ENCODE measurements around the gene GPX4.
A peak's percentile ranks its signal among the peaks of the same experiment; 100 is the strongest.

GPX4 gene

DNA sequence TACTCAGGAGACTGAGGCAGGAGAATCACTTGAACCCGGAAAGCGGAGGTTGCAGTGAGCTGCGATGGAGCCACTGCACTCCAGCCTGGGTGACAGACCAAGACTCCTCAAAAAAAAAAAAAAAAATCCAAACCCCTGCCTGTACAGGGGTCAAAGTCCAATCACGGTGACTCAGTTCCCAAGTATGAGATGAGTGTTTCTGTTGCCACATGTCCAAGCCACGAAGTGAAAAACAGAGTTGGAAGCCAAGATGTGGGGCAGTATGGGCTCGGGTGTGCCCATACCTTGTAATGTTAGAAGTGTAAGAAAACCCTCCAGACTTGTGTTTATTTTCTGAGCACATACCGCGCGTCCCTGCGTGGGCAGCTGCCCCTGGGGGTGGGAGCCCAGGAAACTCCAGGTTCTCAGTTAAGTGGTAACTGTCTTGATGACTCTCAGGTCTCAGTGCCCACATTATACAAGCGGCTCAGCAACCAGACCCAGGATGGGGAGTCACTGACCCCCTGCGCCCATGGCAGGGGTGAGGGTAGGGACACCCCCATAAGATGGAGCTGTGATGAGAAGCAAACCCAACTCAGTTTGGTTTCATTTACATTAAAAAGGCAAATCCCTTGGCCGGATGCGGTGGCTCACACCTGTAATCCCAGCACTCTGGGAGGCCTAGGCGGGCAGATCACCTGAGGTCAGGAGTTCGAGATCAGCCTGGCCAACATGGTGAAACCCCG lies 1.2 kb upstream of the GPX4 start:
- DNase-seq (ENCODE audit: low read depth), result no peak

DNA sequence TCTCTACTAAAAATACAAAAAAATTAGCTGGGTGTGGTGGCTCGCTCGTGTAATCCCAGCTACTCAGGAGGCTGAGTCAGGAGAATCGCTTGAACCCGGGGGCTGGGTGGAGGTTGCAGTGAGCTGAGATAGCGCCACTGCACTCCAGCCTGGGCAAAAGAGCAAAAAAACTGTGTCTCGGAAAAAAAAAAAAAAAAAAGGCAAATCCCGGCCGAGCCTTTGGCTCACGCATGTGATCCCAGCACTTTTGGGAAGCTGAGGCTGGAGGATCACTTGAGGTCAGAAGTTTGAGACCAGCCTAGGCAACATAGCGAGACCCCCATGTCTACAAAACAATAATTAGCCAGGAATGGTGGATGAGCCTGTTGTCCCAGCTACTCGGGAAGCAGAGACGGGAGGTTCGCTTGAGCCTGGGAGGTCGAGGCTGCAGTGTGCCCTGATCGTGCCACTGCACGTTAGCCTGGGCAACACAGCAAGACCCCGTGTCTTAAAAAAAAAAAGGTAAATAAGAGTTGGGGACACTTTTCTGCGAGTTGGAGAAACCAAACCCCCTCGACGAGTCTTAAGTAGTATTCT lies 574 bp upstream of the GPX4 start:
- no peak for DNase-seq (ENCODE audit: low read depth)

DNA sequence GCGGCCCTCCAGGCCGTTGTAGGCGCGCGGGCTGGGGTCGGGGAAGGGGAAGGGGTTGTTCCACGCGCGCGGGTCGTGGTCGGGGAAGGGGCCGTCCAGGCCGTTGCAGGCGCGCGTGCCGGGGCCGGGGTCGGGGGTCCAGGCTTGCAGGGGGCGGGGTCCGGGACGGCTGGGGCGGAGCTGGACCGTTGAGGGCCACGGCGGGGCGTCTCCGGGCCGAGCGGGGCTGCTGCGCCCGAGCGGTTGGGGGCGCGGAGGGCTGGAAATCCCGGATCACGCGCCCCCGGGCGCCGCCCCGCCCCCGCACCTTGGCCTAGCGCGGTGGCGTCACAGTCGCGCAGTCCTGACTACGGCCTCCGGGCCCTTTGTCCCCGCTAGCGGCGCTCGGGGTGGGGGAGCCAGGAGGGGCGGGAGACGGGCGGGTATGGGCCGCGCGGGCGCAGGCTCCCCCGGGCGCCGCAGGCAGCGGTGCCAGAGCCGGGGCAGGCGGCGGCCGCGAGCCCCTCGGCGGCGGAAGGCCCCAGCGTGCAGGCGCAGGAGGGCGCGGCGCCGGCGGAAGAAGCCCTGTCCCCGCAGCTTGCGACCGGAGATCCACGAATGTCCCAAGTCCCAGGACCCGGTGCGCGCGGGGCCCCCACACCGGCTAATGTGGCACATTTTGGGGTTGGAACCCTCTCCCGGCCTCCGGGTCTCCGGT lies 665 bp downstream of the GPX4 start:
- DNase-seq (ENCODE audit: low read depth), result peak; percentile 62

DNA sequence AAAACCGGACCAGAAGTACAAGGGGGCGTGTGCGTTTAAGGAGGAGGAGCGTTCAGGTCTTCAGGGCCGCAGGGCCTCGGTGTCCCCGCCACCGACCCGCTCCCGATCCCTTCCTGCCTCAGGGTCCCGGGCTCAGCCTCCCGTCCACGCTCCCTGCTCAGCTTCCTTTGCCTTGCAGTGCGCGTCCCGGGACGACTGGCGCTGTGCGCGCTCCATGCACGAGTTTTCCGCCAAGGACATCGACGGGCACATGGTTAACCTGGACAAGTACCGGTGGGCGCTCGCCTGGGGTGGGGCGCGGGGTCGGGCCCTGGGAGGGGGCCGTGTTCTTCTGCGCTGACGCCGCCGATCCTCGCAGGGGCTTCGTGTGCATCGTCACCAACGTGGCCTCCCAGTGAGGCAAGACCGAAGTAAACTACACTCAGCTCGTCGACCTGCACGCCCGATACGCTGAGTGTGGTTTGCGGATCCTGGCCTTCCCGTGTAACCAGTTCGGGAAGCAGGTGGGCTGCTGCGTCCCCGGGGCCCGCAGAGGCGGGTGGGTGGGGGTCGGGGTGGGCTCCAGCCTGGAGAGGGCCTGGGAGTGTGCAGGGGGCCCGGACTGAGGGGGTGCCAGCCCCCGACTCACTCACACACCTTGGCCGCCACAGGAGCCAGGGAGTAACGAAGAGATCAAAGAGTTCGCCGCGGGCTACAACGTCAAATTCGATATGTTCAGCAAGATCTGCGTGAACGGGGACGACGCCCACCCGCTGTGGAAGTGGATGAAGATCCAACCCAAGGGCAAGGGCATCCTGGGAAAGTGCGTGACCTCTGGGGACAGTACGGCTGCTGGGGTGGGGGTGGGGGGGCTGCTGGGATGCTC lies 1.4 kb downstream of the GPX4 start:
- no peak for DNase-seq (ENCODE audit: low read depth)

DNA sequence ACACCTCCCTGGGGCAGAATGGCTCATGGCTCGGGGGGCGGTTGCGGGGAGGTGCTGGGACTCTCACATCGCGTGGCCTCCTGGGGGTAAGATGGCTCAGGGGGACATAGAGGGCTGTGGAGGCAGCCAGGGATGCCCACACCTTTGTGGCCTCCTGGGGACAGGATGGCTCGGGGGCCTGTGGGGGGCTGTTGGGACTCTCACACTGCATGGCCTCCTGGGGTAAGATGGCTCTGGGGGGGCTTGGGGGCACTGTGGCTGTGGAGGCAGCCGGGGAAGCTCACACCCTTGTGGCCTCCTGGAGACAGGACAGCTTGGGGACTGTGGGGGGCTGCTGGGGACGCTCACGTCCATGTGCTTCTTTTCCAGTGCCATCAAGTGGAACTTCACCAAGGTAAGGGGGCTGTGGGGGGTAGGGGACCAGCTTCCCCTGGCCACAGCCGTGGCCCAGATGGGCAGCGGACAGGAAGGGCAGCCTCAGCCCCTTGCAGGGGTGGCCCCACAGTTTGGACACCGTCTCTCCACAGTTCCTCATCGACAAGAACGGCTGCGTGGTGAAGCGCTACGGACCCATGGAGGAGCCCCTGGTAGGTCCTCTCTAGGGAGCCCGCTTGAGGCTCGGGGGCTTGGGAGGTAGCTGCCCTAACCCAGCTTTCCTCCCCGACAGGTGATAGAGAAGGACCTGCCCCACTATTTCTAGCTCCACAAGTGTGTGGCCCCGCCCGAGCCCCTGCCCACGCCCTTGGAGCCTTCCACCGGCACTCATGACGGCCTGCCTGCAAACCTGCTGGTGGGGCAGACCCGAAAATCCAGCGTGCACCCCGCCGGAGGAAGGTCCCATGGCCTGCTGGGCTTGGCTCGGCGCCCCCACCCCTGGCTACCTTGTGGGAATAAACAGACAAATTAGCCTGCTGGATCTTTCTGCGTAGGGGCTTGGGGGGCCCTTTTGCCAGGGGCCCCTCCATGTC lies 2.4 kb downstream of the GPX4 start:
- DNase-seq (ENCODE audit: low read depth), result no peak

DNA sequence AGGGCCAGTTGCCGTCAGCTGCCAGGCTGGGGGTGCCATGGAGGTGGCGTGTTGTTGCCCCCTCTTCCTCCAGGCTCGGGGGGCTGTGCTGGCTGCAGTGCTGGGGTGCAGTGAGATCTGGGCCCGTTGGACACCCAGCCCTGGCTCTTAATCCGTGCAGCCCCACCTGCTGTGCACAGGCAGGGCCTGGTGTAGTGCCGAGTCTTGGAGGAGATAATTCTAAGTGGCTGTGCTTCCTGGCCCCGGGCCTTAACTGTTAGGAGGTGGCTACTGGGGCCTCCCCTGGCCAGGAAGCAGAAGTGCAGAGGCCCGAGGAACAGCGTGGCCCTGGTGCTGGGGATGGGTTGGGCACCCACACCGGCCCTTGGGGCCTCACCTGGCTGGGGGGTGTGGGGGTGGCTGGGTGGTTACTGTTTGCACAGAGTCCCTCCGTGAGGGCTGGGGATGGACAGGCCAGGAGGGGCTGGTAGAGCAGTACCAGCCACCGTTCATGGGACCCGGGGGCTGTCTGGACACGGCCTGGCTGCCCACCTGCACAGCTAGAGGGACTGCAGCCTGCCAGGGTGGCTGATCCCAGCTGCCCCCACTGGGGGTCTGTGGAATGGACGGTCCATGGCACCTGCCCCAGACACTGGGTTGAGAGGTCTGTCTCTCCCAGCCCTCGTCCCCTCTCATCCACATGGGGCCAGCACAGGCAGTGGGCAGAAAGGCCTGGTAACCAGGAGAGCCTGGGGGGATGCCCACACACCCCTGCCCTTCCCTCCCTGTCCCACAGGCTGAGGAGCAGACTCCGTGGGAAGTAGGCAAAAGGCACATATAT lies 3.3 kb downstream of the GPX4 start:
- no peak for DNase-seq (ENCODE audit: low read depth)

DNA sequence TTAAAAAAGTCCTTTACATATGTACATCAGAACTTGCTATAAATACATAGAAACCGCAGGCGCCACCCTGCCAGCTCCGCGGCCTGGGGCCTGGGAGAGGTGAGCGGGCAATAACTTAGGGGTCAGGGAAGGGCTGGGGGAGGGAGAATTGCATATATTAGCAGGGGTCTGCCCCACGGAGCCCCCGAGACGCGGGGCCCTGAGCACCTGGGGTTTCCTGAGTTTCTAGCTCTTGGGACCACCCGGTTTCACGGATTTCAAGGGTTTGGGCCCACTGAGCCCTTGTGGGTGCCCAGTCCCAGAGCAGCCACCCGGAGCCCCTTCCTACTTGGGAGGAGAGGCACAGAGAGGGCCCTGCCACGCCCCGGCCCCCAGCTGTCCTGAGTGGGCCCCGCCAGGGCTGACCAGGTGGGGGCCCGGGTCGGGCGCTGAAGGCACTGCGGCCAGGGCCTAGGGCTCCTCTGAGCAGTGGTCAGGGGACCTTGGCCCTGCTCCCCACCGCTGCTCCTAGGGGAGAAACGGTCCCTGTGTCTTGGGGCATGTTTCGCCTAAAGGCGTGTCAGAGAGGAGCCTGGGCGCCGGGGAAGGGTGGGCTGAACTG lies 4.0 kb downstream of the GPX4 start:
- DNase-seq (ENCODE audit: low read depth), result no peak

DNA sequence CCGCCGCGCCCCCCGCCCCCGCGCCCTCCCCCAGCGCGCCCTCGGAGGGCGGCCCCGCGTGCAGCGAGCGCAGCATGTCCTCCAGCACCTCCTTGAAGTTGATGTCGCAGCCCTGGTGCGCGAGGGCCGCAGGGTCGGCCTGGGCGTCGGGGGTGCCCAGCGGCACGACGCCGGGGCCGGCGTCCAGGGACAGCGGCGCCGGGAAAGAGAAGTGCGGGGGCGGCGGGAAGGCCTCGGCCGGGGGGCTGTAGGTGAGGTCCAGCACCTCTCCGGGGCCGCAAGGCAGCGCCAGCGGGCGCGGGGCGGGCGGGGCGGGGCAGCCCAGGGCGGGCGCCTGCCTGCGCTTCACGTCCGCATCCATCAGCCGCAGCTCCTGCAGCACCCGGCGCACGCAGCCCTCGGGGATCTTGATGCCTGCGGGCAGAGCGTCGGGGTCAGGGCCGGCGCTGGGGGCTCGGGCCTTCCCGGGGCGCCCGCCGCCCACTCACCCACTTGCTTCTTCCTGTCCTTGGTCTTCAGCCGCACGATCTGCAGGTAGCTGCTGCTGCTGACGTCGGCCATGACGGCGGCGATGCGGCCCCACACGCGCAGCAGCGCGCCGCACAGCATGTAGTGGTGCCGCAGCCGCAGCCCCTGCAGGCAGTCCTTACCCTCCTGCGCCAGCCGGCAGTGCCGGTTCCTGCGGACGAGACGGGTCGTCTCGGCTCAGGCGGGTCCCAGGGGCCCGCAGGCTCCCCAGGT lies 4.7 kb downstream of the GPX4 start:
- no peak for DNase-seq (ENCODE audit: low read depth)

DNA sequence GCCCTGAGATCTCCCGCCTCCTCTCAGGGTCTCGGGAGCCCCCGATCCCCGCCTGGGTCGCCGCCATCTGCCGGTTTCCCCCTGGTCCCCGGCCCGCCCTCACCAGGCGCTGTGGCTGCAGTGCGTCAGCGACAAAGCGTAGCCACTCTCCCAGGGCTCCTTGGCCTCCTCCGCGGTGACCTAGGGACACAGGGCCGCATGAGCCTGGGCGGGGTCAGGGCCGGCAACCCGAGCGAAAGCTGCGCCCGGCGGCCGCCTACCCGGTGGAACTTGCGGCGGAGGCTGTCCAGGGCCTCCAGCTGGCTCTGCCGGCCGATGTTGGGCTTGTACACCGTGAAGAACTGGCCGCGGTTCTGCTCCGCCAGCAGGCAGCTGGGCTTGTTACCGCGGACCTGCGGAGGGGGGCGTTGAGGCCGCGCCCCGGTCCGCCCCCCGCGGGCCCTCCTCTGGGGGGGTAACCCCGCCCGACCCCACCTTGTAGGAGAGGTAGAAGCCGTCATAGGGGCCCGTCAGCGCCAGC lies 5.3 kb downstream of the GPX4 start:
- no peak for DNase-seq (ENCODE audit: low read depth)

DNA sequence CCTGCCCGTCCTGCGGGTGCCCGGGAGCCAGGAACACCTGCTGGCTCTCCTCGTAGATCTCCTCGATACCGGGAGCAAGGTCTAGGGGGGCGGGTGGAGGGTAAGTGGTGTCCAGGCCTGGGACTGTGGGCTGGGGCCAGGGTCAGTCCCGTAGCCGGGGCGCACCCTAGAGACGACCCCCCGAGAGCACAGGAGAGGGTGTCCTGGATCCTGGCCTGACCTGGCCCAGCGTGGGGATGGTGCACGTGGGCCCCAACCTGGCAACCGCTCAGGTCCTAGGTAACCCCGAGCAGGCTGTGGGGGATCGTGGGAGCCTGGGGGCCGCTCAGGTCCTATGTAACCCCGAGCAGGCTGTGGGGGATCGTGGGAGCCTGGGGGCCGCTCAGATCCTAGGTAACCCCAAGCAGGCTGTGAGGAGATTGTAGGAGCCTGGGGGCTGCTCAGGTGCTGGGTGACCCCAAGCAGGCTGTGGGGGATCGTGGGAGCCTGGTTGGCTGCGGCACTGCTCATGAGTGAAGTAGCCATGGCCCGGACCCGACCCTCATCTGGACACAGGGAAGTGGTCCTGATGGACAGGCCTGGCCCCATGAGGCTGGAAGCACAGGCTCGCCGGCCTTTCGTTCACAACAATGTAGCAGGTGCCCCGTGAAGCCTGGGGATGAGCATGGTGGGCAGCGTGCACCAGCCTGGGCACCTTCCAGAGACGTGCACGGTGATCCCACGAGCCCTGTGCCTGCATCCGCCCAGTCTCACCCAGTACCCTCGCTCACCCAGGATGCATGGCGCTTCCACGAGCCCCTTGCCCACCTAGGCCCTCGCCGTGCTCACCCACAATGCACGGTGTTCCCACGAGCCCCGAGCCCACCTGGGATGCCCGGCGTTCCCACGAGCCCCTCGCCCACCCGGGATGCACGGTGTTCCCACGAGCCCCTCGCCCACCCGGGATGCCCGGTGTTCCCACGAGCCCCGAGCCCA lies 6.2 kb downstream of the GPX4 start:
- DNase-seq (ENCODE audit: low read depth), result no peak

DNA sequence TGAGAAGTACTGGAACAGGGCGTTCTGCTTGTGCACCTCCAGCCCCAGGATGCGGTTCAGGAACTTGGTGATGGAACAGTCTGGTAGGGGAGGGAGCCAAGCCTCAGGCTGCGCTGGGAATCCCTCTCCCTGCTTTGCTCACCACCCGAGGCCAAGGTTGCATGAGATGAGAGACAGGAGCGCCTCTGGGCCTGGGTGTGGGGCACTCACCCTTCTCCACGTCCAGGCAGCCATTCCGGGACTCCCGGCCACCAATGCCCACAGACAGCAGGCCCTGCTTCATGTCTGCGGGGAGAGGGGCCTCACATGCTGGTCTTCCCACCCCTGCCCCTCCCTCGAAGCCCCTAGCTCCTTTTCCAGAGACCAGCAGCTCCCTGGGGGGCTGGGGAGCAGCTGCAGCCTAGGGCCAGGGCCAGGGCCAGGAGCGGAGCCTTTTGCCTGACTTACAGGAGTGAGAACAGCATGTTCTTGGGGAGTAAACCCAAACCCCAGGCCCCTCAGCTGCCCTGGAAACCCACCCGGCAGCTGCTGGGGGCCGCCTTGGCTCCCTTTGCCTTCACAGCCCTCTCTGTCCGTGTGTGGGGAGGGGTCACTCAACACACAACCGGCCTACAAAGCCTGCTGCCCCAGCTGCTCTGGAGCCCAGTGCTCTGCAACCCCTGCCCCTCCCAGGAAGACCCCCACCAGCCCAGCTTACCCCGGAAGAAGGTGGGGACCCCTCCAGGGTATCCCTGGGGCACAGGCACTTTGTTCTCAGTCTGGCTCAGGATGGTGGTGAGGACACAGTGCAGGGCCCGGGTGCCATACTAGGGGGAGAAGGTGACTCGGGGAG lies 7.2 kb downstream of the GPX4 start:
- no peak for DNase-seq (ENCODE audit: low read depth)

DNA sequence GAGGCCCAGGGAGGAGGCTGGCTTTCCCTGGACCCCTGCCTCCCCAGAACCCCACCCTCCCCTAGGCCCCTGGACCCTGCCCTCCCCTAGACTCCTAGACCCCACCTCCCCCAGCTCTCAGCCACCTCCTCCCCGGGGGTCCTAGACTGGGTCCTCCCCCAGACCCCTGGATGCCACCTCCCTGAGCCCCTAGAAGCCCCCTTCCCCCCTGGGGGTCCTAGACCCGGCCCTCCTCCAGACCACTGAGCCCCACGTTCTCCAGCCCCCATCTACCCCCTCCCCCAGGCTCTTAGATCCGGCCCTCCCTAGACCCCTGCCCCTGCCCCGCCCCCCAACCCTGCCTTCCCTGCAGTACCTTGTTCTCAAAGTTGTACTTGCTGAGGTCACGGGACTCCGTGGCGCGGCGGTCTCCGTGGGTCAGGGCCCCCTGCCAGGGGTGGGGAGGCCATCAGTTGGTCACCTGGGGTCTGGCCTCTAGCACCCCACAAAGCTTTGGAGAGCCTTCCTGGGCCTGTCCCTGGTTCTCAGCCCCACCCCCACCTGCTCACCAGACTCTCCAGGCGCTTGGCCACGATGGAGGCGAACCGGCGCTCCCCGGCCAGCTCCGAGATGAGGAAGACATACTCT lies 8.0 kb downstream of the GPX4 start:
- no peak for DNase-seq (ENCODE audit: low read depth)

DNA sequence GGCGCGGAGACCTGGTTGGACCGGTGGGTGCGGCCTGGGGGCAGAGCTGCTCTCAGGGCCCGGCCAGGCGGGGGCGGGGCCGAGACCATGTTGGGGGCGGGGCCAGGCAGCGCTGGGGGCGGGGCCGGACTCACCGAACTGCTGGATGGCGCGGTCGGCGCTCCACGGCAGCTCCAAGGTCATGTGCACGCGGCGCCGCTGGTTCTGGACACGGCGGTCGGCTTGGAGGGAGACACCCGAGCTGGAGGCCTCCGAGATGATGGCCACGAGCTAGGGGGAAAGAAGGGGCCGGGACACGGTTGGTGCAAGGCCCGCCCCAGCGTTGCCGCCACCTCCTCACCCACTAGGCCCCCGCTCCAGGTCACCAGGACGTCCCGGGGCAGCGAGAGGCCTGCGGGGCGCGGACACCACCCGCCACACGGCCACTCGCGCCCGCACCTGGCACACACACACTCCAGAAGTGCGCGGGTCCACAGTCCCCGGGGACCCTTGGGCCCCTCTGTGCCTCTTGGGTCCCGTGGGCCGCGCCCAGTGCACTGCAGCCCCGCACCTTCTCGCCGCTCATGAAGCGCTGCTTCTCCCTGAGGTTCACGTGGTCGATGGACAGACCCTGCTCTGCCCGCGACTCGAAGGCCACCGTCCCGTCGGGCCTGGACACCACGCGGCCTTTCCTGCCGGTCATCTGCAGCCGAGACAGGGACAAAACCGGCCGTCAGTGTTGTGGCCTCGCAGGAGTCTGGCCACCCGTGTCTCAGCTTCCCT lies 8.7 kb downstream of the GPX4 start:
- no peak for DNase-seq (ENCODE audit: low read depth)

DNA sequence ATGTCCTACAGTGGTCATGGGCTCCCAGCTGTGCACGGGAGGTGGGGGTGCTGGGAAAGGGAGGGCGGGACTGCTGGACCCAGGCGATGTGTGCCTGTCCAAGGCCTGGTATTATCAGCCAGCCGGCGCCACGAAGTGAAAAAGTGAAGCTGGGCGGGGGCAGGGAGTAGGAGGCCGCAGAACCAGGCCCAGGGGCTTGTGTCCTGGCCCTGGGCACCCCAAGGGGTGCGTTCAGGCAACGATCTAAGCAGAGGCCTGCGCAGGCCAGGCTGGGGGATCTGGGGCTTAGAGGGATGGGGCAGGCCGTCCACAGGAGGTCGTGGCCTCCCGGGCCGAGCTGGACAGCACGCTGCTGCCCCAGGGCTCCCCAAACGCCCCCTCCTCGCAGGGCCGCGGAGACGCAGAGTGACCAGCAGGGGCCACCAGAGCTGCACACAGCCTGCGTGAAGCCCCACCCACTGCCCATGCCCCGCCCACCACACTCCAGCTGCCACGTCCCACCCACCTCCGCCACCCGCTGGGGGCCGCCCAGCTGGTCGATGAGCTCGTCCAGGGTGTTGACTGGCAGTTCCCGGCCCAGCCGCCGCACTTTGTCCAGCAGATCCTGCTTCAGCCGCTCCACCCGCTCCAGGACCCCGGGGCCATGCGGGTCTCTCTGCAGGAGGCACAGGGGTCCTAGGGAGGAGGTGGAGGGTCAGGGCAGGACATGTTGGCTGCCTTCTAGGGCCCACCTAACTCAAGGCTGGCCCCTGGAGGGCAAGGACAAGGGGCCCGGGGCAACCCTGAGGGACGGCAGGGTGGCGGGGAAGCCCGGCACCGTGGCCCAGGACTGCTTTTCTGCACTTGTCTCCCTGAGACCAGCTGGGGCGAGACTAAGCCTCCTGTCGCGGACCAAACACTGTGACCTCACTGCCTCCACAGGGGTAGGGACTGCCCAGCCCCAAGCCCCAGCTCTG lies 9.5 kb downstream of the GPX4 start:
- peak; percentile 70 for DNase-seq (ENCODE audit: low read depth)

All from activated T-helper 1 cell treated with Interleukin-2 at 50 U/mL for 16 hours (primary cell).